ENCODE measurements around the gene ADGRL3.
"Not testable (repeated sequence)": the region's sequence is repeated elsewhere in the genome, so short reads cannot be mapped to it uniquely, and the experiment has no call there.

The ADGRL3 gene

DNA sequence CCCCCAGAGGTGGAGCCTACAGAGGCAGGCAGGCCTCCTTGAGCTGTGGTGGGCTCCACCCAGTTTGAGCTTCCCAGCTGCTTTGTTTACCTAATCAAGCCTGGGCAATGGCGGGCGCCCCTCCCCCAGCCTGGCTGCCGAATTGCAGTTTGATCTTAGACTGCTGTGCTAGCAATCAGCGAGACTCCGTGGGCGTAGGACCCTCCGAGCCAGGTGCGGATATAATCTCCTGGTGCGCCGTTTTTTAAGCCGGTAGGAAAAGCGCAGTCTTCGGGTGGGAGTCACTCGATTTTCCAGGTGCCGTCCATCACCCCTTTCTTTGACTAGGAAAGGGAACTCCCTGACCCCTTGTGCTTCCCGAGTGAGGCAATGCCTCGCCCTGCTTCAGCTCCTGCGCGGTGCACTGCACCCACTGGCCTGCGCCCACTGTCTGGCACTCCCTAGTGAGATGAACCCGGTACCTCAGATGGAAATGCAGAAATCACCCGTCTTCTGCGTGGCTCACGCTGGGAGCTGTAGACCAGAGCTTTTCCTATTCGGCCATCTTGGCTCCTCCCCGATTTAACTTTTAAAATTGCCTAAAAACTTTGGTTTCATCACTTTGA, 446.7 kb downstream of the ADGRL3 start:
- not testable (repeated sequence) for H3K27me3 ChIP-seq (ENCODE audit: insufficient read depth, low read length); H2AFZ ChIP-seq (ENCODE audit: low read depth, low read length); H3K36me3 ChIP-seq (ENCODE audit: insufficient read depth, low read length); H3K4me3 ChIP-seq (ENCODE audit: low read length); H3K9me3 ChIP-seq (ENCODE audit: low read length)
- peaks cover 36% of the 10 kb centered on the region for H3K4me1 ChIP-seq (ENCODE audit: insufficient read depth, low read length)

GRCh38 chr4:61648264-61648663, 448.1 kb downstream of the ADGRL3 start:
- no peaks in the 10 kb centered on the region for H3K9me3 ChIP-seq (ENCODE audit: low read length)
- peaks cover 36% of the 10 kb centered on the region for H3K4me1 ChIP-seq (ENCODE audit: insufficient read depth, low read length)
- H3K4me3 ChIP-seq (ENCODE audit: low read length) = peak overlapping the region; percentile 16
- no peaks in the 10 kb centered on the region for H3K36me3 ChIP-seq (ENCODE audit: insufficient read depth, low read length)
- H3K27me3 ChIP-seq (ENCODE audit: insufficient read depth, low read length) = no peaks in the 10 kb centered on the region
- no peak overlapping the region for H2AFZ ChIP-seq (ENCODE audit: low read depth, low read length)

- no peak overlapping the region for H2AFZ ChIP-seq (ENCODE audit: low read depth, low read length)
- peaks cover 2% of the 10 kb centered on the region for H3K9me3 ChIP-seq (ENCODE audit: low read length)
- H3K27me3 ChIP-seq (ENCODE audit: insufficient read depth, low read length) = no peaks in the 10 kb centered on the region
- no peaks in the 10 kb centered on the region for H3K36me3 ChIP-seq (ENCODE audit: insufficient read depth, low read length)
- H3K4me3 ChIP-seq (ENCODE audit: low read length) = no peak overlapping the region
- H3K4me1 ChIP-seq (ENCODE audit: insufficient read depth, low read length) = peaks cover 13% of the 10 kb centered on the region
These were observed 456.9 kb downstream of the ADGRL3 start for GRCh38 chr4:61657016-61657415.

GRCh38 chr4:61661960-61662359, 461.8 kb downstream of the ADGRL3 start:
- no peak overlapping the region for H2AFZ ChIP-seq (ENCODE audit: low read depth, low read length)
- H3K9me3 ChIP-seq (ENCODE audit: low read length) = peaks cover 19% of the 10 kb centered on the region
- H3K4me1 ChIP-seq (ENCODE audit: insufficient read depth, low read length) = peaks cover 30% of the 10 kb centered on the region
- H3K4me3 ChIP-seq (ENCODE audit: low read length) = no peak overlapping the region
- H3K36me3 ChIP-seq (ENCODE audit: insufficient read depth, low read length) = peaks cover 9% of the 10 kb centered on the region
- no peaks in the 10 kb centered on the region for H3K27me3 ChIP-seq (ENCODE audit: insufficient read depth, low read length)

DNA sequence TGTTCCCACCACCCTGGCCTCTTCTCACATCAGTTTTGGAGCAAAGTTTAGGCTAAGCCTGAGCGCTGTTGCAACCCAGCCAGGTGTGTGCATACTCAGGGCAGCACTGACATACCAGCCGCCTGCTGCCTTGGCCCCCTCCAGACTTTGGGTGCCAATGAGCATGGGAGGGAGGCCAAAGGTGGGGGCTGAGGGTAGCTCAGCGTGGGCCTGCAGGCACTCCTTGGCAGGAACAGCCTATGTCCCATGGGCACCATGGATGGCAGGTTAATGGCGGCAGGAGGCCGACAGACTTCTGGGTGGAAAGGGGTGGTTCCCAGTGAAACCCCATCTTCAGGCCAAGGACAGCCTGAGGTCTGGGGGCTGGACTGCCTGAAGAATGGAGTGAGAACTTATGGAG, 462.2 kb downstream of the ADGRL3 start:
- Histone ChIP-seq H3K27me3 (ENCODE audit: insufficient read depth, low read length) (no peaks in the 10 kb centered on the region), H3K36me3 (ENCODE audit: insufficient read depth, low read length) (peaks cover 9% of the 10 kb centered on the region), H3K9me3 (ENCODE audit: low read length) (peaks cover 19% of the 10 kb centered on the region), H2AFZ (ENCODE audit: low read depth, low read length) (no peak overlapping the region), H3K4me1 (ENCODE audit: insufficient read depth, low read length) (peaks cover 32% of the 10 kb centered on the region), H3K4me3 (ENCODE audit: low read length) (no peak overlapping the region)

DNA sequence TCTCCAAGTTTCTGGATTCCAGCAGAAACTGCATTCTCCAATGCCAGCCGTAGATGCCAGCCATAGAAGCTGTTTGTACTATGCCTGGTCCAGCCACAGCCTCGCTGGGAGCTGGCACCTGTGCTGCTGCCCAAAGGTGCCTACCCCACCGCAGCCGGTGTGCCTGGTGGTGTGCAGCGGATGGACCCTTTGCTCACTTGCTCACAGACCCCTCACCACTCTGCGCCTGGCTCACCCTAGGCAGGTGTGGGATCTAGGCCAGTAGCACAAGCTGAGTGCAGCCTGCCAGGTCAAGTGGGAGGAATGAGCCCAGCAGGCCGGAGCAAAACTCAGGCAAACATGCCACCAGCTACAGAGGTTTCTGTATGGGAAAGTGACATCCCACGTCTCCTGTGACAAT, 463.2 kb downstream of the ADGRL3 start:
- Histone ChIP-seq H3K27me3 (ENCODE audit: insufficient read depth, low read length) (no peaks in the 10 kb centered on the region), H3K36me3 (ENCODE audit: insufficient read depth, low read length) (peaks cover 9% of the 10 kb centered on the region), H3K4me3 (ENCODE audit: low read length) (no peak overlapping the region), H3K9me3 (ENCODE audit: low read length) (peaks cover 19% of the 10 kb centered on the region), H3K4me1 (ENCODE audit: insufficient read depth, low read length) (peaks cover 26% of the 10 kb centered on the region), H2AFZ (ENCODE audit: low read depth, low read length) (no peak overlapping the region)

DNA sequence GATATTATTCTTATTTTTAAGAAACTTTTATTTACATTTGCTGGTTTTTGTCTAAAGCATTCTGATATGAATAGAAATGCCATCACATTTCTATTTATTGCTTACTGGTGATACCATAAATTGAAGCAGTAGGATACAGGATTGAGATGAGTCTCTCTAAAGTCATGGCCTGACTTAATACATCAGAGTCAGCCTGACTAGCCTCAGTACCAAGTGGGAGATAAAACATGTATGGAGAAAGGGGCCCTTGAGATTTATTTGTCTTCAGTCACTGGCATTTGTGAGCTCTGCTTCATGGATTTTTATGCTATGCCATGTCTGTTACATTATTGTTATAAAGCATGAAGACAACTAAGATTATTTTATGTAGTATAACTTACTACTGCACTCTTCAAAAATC, 465.5 kb downstream of the ADGRL3 start:
- Histone ChIP-seq H3K27me3 (ENCODE audit: insufficient read depth, low read length) (no peaks in the 10 kb centered on the region), H3K9me3 (ENCODE audit: low read length) (peaks cover 21% of the 10 kb centered on the region), H3K4me1 (ENCODE audit: insufficient read depth, low read length) (peaks cover 21% of the 10 kb centered on the region), H3K36me3 (ENCODE audit: insufficient read depth, low read length) (peaks cover 9% of the 10 kb centered on the region), H2AFZ (ENCODE audit: low read depth, low read length) (no peak overlapping the region), H3K4me3 (ENCODE audit: low read length) (no peak overlapping the region)

- peaks cover 21% of the 10 kb centered on the region for H3K4me1 ChIP-seq (ENCODE audit: insufficient read depth, low read length)
These were observed 466.1 kb downstream of the ADGRL3 start for GRCh38 chr4:61666244-61666643.

DNA sequence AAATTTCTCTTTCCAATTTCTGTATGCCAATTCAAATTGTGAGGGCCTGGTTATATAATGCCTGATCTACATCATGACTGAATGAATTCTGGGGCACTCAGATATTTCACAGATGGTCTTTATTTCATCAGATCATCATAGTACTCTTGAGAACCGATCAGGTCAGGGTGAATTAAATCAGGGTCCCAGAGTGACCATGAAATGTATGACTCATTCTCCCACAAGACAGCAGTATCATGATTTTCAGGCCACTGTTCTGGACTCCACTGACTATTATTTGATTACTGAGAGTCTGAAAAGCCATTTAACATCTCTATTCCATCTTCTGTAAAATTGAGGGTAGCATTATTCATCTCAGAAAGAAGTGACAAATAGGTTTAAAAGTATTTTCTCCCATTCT, 471.5 kb downstream of the ADGRL3 start:
- no peak overlapping the region for H3K4me3 ChIP-seq (ENCODE audit: low read length)
- no peaks in the 10 kb centered on the region for H3K27me3 ChIP-seq (ENCODE audit: insufficient read depth, low read length)
- H3K36me3 ChIP-seq (ENCODE audit: insufficient read depth, low read length) = no peaks in the 10 kb centered on the region
- peaks cover 5% of the 10 kb centered on the region for H3K4me1 ChIP-seq (ENCODE audit: insufficient read depth, low read length)
- H2AFZ ChIP-seq (ENCODE audit: low read depth, low read length) = no peak overlapping the region
- peaks cover 6% of the 10 kb centered on the region for H3K9me3 ChIP-seq (ENCODE audit: low read length)

More at GRCh38 chr4:61666244-61666643, 466.1 kb downstream of the ADGRL3 start:
- Histone ChIP-seq H3K4me3 (ENCODE audit: low read length) (no peak overlapping the region), H2AFZ (ENCODE audit: low read depth, low read length) (no peak overlapping the region), H3K36me3 (ENCODE audit: insufficient read depth, low read length) (peaks cover 9% of the 10 kb centered on the region), H3K27me3 (ENCODE audit: insufficient read depth, low read length) (no peaks in the 10 kb centered on the region), H3K9me3 (ENCODE audit: low read length) (peaks cover 24% of the 10 kb centered on the region)

- Histone ChIP-seq H3K4me1 (ENCODE audit: insufficient read depth, low read length) (peaks cover 1% of the 10 kb centered on the region), H3K9me3 (ENCODE audit: low read length) (peaks cover 8% of the 10 kb centered on the region), H3K36me3 (ENCODE audit: insufficient read depth, low read length) (peaks cover 3% of the 10 kb centered on the region), H3K4me3 (ENCODE audit: low read length) (no peak overlapping the region), H3K27me3 (ENCODE audit: insufficient read depth, low read length) (no peaks in the 10 kb centered on the region), H2AFZ (ENCODE audit: low read depth, low read length) (no peak overlapping the region)
These were observed 475.3 kb downstream of the ADGRL3 start for GRCh38 chr4:61675464-61675863.

GRCh38 chr4:61678297-61678696, 478.2 kb downstream of the ADGRL3 start:
- no peaks in the 10 kb centered on the region for H3K27me3 ChIP-seq (ENCODE audit: insufficient read depth, low read length)
- H2AFZ ChIP-seq (ENCODE audit: low read depth, low read length) = no peak overlapping the region
- H3K4me3 ChIP-seq (ENCODE audit: low read length) = no peak overlapping the region
- H3K4me1 ChIP-seq (ENCODE audit: insufficient read depth, low read length) = peaks cover 15% of the 10 kb centered on the region
- H3K36me3 ChIP-seq (ENCODE audit: insufficient read depth, low read length) = peaks cover 3% of the 10 kb centered on the region
- peaks cover 6% of the 10 kb centered on the region for H3K9me3 ChIP-seq (ENCODE audit: low read length)

DNA sequence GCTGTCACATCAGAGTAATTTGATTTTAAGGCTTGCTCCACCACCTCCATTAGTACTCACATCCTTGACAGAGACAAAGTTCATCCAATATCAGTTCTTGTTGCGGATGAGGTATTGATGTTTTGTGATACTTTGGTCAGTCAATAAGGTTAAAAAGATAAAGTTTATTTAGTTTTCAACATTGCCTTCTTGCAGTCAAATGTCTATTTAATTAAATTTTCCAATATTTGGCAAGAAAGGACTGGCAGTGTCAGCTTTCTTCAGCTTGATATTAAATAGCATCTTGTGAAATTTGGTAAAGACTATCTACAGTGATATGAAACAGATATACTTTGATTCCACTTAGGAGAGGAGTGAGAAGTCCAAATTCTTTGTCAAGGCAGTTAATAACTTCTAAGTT, 493.4 kb downstream of the ADGRL3 start:
- H3K27me3 ChIP-seq (ENCODE audit: insufficient read depth, low read length) = no peaks in the 10 kb centered on the region
- H2AFZ ChIP-seq (ENCODE audit: low read depth, low read length) = no peak overlapping the region
- no peaks in the 10 kb centered on the region for H3K36me3 ChIP-seq (ENCODE audit: insufficient read depth, low read length)
- no peaks in the 10 kb centered on the region for H3K9me3 ChIP-seq (ENCODE audit: low read length)
- H3K4me3 ChIP-seq (ENCODE audit: low read length) = no peak overlapping the region
- H3K4me1 ChIP-seq (ENCODE audit: insufficient read depth, low read length) = no peaks in the 10 kb centered on the region

DNA sequence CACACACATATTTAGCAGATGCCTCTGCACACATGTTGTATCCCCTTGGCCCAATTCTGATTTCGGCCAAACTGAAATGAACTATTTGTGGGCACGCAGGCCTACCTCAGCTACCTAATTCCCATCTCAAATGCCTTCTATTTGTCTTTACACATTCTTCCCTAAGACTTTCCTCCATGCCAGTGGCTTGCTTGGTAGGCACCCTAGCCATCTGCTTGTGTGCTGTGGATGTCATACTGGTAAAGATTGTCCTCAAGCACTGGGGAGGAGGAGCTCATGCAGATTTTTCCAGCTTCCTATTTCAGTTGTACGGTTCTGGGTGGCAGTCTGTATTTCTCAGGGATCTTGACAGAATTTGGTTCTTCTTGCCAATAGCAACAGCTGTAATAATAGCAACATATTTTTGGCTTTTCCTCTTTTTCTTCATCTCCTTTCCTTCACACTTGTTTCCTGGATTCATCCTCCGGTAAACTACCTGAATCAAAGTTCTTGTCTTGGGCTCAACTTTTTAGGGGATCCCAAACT, 514.3 kb downstream of the ADGRL3 start:
- Histone ChIP-seq H3K9me3 (ENCODE audit: low read length) (no peaks in the 10 kb centered on the region), H2AFZ (ENCODE audit: low read depth, low read length) (no peak overlapping the region), H3K36me3 (ENCODE audit: insufficient read depth, low read length) (no peaks in the 10 kb centered on the region), H3K4me1 (ENCODE audit: insufficient read depth, low read length) (peaks cover 9% of the 10 kb centered on the region), H3K4me3 (ENCODE audit: low read length) (no peak overlapping the region), H3K27me3 (ENCODE audit: insufficient read depth, low read length) (no peaks in the 10 kb centered on the region)

- H3K4me3 ChIP-seq (ENCODE audit: low read length) = no peak overlapping the region
- no peak overlapping the region for H2AFZ ChIP-seq (ENCODE audit: low read depth, low read length)
- H3K36me3 ChIP-seq (ENCODE audit: insufficient read depth, low read length) = peaks cover 2% of the 10 kb centered on the region
- H3K9me3 ChIP-seq (ENCODE audit: low read length) = no peaks in the 10 kb centered on the region
- H3K27me3 ChIP-seq (ENCODE audit: insufficient read depth, low read length) = no peaks in the 10 kb centered on the region
- H3K4me1 ChIP-seq (ENCODE audit: insufficient read depth, low read length) = peaks cover 4% of the 10 kb centered on the region
These were observed 516.3 kb downstream of the ADGRL3 start for GRCh38 chr4:61716426-61716825.
